ENCODE data around the gene APOBEC4. TPM values are rescaled to one million over a fixed set of nuclear protein-coding genes. Genes with fewer than 3 reads are reported as not detected.

APOBEC4 gene
- total RNA-seq, 2 donors from 2014 or later: not detected

DNA sequence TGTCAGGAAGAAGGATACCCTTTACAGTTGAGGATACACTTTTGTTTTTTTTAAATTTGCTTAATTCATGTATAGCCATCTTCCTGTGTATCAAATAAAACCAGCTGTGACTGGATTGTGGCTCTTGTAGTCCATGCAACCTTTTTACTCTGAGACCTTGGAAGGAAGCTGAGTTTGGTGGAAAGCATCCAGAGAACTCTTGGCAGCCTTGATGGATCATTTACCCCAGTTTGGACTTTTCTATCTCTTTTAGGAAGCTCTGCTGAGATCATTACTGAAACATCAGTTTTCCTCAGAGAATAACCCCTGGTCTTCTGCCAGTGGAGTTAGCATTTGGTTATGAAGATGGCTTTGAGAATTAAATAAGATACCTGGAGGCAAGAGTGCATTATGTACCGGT is 21.2 kb upstream of the APOBEC4 start:
- no peaks in the 10 kb centered on the region for H3K4me1 ChIP-seq
- H3K9me3 ChIP-seq: no peaks in the 10 kb centered on the region
- TF ChIP-seq, protein P1, sequence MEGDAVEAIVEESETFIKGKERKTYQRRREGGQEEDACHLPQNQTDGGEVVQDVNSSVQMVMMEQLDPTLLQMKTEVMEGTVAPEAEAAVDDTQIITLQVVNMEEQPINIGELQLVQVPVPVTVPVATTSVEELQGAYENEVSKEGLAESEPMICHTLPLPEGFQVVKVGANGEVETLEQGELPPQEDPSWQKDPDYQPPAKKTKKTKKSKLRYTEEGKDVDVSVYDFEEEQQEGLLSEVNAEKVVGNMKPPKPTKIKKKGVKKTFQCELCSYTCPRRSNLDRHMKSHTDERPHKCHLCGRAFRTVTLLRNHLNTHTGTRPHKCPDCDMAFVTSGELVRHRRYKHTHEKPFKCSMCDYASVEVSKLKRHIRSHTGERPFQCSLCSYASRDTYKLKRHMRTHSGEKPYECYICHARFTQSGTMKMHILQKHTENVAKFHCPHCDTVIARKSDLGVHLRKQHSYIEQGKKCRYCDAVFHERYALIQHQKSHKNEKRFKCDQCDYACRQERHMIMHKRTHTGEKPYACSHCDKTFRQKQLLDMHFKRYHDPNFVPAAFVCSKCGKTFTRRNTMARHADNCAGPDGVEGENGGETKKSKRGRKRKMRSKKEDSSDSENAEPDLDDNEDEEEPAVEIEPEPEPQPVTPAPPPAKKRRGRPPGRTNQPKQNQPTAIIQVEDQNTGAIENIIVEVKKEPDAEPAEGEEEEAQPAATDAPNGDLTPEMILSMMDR (IDR thresholded peaks at IDR 0.05): no peak
- DNase-seq: no peak
- H3K27me3 ChIP-seq: no peaks in the 10 kb centered on the region
- H3K36me3 ChIP-seq: no peaks in the 10 kb centered on the region
- no peak overlapping the region for H3K9ac ChIP-seq (ENCODE audit: low read depth in 2 of 2, low read length in 2 of 2)
- intact Hi-C loops (cut with DNase I): no loop called here
- no peak overlapping the region for H3K4me3 ChIP-seq
- no peak overlapping the region for H3K27ac ChIP-seq

DNA sequence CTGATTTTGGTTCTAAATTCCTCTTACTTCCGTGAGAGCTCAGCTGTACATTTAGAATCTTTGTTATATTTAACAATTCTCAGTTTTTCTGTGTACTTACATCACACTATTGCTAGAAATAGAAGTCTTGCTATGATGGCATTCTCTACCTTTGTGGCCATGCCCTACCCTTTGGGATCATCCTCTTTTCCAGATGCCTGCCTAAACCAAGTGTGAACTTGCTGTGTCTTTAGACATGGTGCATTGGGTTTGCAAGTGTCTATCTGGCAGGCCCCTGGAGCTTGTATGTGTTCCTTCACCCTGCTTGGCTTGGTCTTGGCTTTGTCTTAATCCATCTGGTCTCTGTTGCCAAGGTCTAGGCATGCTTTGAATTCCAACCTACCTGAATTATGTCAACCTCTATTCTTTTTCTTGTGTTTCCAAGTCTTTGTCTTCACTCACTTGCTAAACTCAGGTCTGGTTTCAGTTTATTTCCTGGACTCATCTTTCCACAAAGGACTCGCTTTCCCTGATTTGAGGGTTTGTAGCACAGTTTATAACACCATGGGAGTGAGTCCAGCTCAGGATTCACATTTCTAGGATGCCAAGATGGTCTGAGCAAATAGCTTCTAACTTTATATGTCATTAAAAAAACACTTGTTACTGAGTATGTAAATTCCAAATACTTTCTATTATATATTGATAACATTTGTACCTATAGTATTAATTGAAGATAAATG is 20.6 kb upstream of the APOBEC4 start:
- no peak for DNase-seq
- Histone ChIP-seq H3K9me3 (no peaks in the 10 kb centered on the region), H3K27me3 (no peaks in the 10 kb centered on the region), H3K4me1 (no peaks in the 10 kb centered on the region), H3K4me3 (no peak overlapping the region), H3K9ac (ENCODE audit: low read depth in 2 of 2, low read length in 2 of 2) (no peak overlapping the region), H3K27ac (no peak overlapping the region), H3K36me3 (no peaks in the 10 kb centered on the region)
- intact Hi-C loops (cut with DNase I): no loop called here
- TF ChIP-seq, protein P1 (IDR thresholded peaks at IDR 0.05): no peak

DNA sequence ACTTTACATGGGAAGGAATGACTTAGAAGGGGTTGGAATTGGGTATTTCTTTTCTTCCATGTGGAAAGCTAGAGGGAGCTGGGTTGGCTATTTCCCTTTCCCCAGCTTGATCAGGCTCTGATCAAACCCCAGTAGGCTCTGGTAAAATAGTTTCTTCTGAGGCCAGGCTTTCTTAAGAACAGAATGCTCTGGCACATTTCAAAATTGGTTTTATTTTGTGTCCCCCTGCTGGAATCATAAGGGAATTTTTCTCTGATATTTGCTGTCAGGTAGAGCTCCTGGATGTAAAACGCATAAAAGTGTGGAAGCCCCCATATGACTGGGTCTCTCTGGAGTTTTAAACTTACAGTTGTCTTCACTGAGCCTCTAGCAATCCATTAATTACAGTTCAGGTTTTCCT is 17.1 kb upstream of the APOBEC4 start:
- intact Hi-C loops (cut with DNase I): no loop called here
- Histone ChIP-seq H3K9ac (ENCODE audit: low read depth in 2 of 2, low read length in 2 of 2) (no peak overlapping the region), H3K27ac (no peak overlapping the region), H3K36me3 (no peaks in the 10 kb centered on the region), H3K9me3 (no peaks in the 10 kb centered on the region), H3K27me3 (no peaks in the 10 kb centered on the region), H3K4me1 (no peaks in the 10 kb centered on the region), H3K4me3 (no peak overlapping the region)
- DNase-seq: no peak
- TF ChIP-seq, protein P1 (IDR thresholded peaks at IDR 0.05): no peak

DNA sequence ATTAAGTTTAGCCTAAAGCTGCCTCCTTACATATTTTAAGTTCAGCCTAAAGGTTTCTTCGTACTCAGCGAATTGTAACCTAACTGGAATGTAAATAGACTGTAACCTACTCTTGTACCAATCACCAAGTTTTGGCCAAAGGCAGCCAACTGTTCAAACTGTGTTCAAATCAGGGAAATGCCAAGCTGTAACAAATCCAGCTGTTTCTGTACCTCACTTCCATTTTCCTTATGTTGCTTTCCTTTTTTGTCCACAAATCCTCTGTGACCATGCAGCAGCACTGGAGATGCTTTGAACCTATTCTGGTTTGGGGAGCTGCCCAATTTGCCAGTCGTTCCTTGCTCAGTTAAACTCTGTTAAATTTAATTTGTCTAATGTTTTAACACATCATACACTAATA is 3.2 kb upstream of the APOBEC4 start:
- H3K4me3 ChIP-seq: no peak overlapping the region
- H3K9ac ChIP-seq (ENCODE audit: low read depth in 2 of 2, low read length in 2 of 2): no peak overlapping the region
- no peaks in the 10 kb centered on the region for H3K27me3 ChIP-seq
- TF ChIP-seq, protein P1 (IDR thresholded peaks at IDR 0.05): no peak
- H3K27ac ChIP-seq: no peak overlapping the region
- peaks cover 13% of the 10 kb centered on the region for H3K4me1 ChIP-seq
- DNase-seq: no peak
- no peaks in the 10 kb centered on the region for H3K36me3 ChIP-seq
- intact Hi-C loops (cut with DNase I): no loop called here
- H3K9me3 ChIP-seq: no peaks in the 10 kb centered on the region

DNA sequence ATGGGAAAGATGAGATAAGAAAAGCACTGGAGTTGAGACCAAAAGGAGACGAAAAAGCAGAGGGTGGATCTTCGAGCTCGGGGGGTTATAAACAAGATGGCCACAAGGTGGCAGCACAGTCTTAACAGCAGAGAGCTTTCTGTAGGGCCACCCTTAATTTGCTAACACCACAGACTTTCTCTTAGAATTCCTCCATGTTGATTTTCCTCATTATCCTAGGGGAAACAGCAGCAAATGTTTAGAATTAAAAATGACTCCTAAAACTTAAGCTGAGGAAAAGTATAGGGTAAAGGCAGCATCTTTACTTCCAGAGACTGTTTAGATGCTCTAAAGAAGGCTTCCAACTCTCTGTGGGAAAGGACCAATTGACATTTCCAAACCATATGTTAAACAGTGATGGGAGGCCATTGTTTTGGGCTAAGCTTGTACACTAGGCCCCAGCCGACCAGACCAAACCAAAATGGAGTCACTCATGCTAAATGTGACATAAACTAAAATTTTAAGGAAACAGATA is 2.5 kb upstream of the APOBEC4 start:
- H3K9me3 ChIP-seq: no peaks in the 10 kb centered on the region
- TF ChIP-seq, protein P1 (IDR thresholded peaks at IDR 0.05): peak; percentile 75
- H3K4me3 ChIP-seq: no peak overlapping the region
- H3K9ac ChIP-seq (ENCODE audit: low read depth in 2 of 2, low read length in 2 of 2): no peak overlapping the region
- no peaks in the 10 kb centered on the region for H3K36me3 ChIP-seq
- intact Hi-C loops (cut with DNase I): loop anchor here (2.0 kb wide), 1 partner anchor 261 kb away; no protein-coding TSS in a partner anchor
- H3K27me3 ChIP-seq: no peaks in the 10 kb centered on the region
- peaks cover 13% of the 10 kb centered on the region for H3K4me1 ChIP-seq
- DNase-seq: peak; percentile 82
- no peak overlapping the region for H3K27ac ChIP-seq

Measured in colonic mucosa (tissue), 4 donors.